ENCODE data around the gene MEGF9. TPM values are rescaled to one million over a fixed set of nuclear protein-coding genes. Genes with fewer than 3 reads are reported as not detected.

MEGF9 gene
- total RNA-seq, 4 donors from 2014 or later = 17.3 to 36.4 (median 27.2) TPM

- TF ChIP-seq CTCF (IDR thresholded peaks at IDR 0.05) = no peak
- no peak for DNase-seq (ENCODE audit: low spot score)
- ATAC-seq (ENCODE audit: low FRiP score) = no peak
Measured at GRCh38 chr9:120616966-120617935, 97.0 kb downstream of the MEGF9 start.

- TF ChIP-seq CTCF (IDR thresholded peaks at IDR 0.05) = no peak
- ATAC-seq (ENCODE audit: low FRiP score) = no peak
Measured at GRCh38 chr9:120612218-120612617, 102.1 kb downstream of the MEGF9 start.

GRCh38 chr9:120611690-120612068 lies 102.6 kb downstream of the MEGF9 start:
- no peak for ATAC-seq (ENCODE audit: low FRiP score)
- no peak for DNase-seq (ENCODE audit: low spot score)
- TF ChIP-seq CTCF (IDR thresholded peaks at IDR 0.05) = no peak

More at GRCh38 chr9:120612218-120612617, 102.1 kb downstream of the MEGF9 start:
- DNase-seq (ENCODE audit: low spot score) = no peak

GRCh38 chr9:120610975-120611689 lies 103.1 kb downstream of the MEGF9 start:
- no peak for DNase-seq (ENCODE audit: low spot score)
- no peak for ATAC-seq (ENCODE audit: low FRiP score)
- no peak for TF ChIP-seq CTCF (IDR thresholded peaks at IDR 0.05)

- no peak for ATAC-seq (ENCODE audit: low FRiP score)
- no peak for DNase-seq (ENCODE audit: low spot score)
- TF ChIP-seq CTCF (IDR thresholded peaks at IDR 0.05) = no peak
Measured at GRCh38 chr9:120609636-120610035, 104.6 kb downstream of the MEGF9 start.

- no peak for DNase-seq (ENCODE audit: low spot score)
- no peak for ATAC-seq (ENCODE audit: low FRiP score)
- TF ChIP-seq CTCF (IDR thresholded peaks at IDR 0.05) = no peak
Measured at GRCh38 chr9:120608421-120608820, 105.8 kb downstream of the MEGF9 start.
